Fibroblast of villous mesenchyme (primary cell): ENCODE measurements around the gene MEI4. TPM values are rescaled to one million over a fixed set of nuclear protein-coding genes. Genes with fewer than 3 reads are reported as not detected.

Experiments
- DNase-seq: peaks from one replicate; pipeline ENCODE4 v3.0.0-alpha.2; 2010; ENCODE audit warnings: low read depth
- H3K4me3 ChIP-seq: 2 replicates; pipeline ENCODE4 v1.5.1; 2011; ENCODE audit warnings: low read depth, mild to moderate bottlenecking, low read length
- total RNA-seq: library from RNA; depleted of rRNA; stranded (reverse); fragments of >200 nt; gene quantifications from 2 replicates; pipeline ENCODE4 v1.2.3, GENCODE V29; 2012
- TF ChIP-seq, protein P1 (sequence below): IDR thresholded peaks from 2 replicates; pipeline ENCODE4 v1.5.1; 2012; ENCODE audit warnings: low read depth, mild to moderate bottlenecking, low read length; ENCODE audit not compliant: insufficient read depth

The MEI4 gene, protein sequence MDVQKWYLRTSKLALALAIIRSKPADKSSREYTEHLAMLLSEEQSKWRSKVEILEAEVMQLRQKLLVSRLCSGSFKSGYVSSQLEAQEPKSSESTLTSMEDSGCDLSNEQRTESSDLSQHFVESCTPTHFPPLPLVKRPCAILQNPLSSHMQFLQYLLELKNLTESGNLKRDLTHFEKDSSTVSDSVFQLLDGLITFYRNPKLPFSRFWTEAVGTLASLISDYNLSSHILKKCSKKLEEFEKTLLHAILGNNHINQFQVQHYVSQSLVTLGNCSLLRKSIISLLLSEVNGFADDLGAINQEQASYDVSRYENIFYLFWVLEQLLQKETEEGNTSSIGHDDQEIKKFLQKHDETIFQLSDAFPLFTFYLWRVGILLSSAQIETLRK
- under 0.01 TPM in 1 of 2 replicates, not detected in the other for total RNA-seq

- H3K4me3 ChIP-seq, result no peak within 1 kb of the TSS
- TF ChIP-seq, protein P1, sequence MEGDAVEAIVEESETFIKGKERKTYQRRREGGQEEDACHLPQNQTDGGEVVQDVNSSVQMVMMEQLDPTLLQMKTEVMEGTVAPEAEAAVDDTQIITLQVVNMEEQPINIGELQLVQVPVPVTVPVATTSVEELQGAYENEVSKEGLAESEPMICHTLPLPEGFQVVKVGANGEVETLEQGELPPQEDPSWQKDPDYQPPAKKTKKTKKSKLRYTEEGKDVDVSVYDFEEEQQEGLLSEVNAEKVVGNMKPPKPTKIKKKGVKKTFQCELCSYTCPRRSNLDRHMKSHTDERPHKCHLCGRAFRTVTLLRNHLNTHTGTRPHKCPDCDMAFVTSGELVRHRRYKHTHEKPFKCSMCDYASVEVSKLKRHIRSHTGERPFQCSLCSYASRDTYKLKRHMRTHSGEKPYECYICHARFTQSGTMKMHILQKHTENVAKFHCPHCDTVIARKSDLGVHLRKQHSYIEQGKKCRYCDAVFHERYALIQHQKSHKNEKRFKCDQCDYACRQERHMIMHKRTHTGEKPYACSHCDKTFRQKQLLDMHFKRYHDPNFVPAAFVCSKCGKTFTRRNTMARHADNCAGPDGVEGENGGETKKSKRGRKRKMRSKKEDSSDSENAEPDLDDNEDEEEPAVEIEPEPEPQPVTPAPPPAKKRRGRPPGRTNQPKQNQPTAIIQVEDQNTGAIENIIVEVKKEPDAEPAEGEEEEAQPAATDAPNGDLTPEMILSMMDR, result no peak
These were observed at the start of gene MEI4 for GRCh38 chr6:77652739-77653138. Gene MEI4, plus strand, starts transcription at chr6:77653039. Its CDS starts 37,633 bp downstream, at chr6:77690672.

DNA sequence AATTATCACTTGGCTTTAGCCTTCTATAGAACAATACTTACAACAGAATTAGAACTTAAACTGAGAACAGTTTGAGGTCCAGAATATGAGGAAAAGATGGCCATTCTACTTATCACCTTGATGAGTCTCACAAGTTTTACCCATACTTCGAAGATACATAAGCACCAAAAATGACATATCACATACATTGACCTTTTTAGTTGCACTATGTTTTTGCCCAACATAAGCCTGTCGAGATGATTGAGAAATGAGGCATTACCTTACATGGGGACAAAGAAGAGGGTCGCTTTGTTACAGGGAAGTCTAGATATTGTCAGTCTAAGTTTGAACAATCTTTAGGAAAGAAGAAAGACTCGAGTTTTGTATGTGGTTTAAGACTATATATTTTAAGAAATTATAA lies 48.4 kb upstream of the MEI4 start:
- H3K4me3 ChIP-seq, result no peak overlapping the region
- DNase-seq, result no peak
- TF ChIP-seq, protein P1, result no peak

More at GRCh38 chr6:77652739-77653138, at the start of gene MEI4:
- DNase-seq, result no peak

GRCh38 chr6:77607004-77607403 lies 45.8 kb upstream of the MEI4 start:
- H3K4me3 ChIP-seq, result no peak overlapping the region
- TF ChIP-seq, protein P1, result no peak
- DNase-seq, result no peak

GRCh38 chr6:77609106-77609505 lies 43.7 kb upstream of the MEI4 start:
- no peak for DNase-seq
- TF ChIP-seq, protein P1, result no peak
- no peak overlapping the region for H3K4me3 ChIP-seq

DNA sequence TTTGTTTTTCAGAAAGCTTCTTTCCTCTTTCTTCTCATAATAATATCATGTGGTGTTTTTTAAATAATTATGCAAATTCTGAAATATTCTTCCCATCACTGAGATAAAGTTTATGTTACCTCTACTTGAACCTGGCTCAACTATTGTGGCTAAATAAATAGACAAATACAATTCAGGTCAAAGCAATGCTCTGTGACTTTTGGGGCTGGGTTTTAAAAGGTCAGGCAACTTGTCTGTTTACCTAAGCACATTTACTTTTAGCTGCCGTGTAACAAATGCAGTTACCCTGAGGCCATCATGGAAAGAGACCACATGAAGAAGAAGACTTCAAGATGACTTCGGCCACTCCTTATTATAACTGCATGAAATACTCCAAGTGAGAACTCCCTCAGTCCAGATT lies 33.7 kb upstream of the MEI4 start:
- TF ChIP-seq, protein P1, result no peak

GRCh38 chr6:77620278-77620882 lies 32.5 kb upstream of the MEI4 start:
- DNase-seq, result peak; percentile 10
- TF ChIP-seq, protein P1, result peak; percentile 56
- H3K4me3 ChIP-seq, result no peak overlapping the region

More for the DNA sequence above, 33.7 kb upstream of the MEI4 start:
- no peak overlapping the region for H3K4me3 ChIP-seq
- no peak for DNase-seq
